AG04449 (cell line): ENCODE measurements around the gene PLEKHM2.

ENCODE experiments used
- CTCF ChIA-PET: fragments of 350-600 bp; formaldehyde crosslinking; extraction: SDS; loops from one replicate; lab custom pipeline; 2021; ENCODE audit warnings: antibody characterized with exemption; lab: Yijun Ruan, JAX
- POLR2A ChIA-PET: fragments of 400-600, 350-600 bp; formaldehyde crosslinking; extraction: SDS; loops from one replicate; lab custom pipeline; 2020; ENCODE audit warnings: antibody characterized with exemption, inconsistent platforms; lab: Yijun Ruan, JAX
- DNase-seq: peaks from one replicate; pipeline ENCODE4 v3.0.0-alpha.2; 2010; ENCODE audit warnings: low read depth, low spot score
- H3K4me3 ChIP-seq: 2 replicates; pipeline ENCODE4 v1.5.1; 2011; ENCODE audit warnings: low read depth, mild to moderate bottlenecking, control low read depth, low read length
- TF ChIP-seq, protein P1 (sequence below): IDR thresholded peaks from one replicate; pipeline ENCODE4 v1.5.1; 2011; ENCODE audit warnings: mild to moderate bottlenecking, moderate library complexity, low read length, control low read depth, inconsistent platforms; ENCODE audit not compliant: insufficient read depth; ENCODE audit errors: missing control alignments

Gene PLEKHM2

GRCh38 chr1:15684042-15684461, at the start of gene PLEKHM2:
Gene PLEKHM2, plus strand, starts transcription at chr1:15684320. Its CDS starts 239 bp downstream, at chr1:15684559.
- no peak for DNase-seq
- POLR2A ChIA-PET: no interaction called here
- TF ChIP-seq, protein P1, sequence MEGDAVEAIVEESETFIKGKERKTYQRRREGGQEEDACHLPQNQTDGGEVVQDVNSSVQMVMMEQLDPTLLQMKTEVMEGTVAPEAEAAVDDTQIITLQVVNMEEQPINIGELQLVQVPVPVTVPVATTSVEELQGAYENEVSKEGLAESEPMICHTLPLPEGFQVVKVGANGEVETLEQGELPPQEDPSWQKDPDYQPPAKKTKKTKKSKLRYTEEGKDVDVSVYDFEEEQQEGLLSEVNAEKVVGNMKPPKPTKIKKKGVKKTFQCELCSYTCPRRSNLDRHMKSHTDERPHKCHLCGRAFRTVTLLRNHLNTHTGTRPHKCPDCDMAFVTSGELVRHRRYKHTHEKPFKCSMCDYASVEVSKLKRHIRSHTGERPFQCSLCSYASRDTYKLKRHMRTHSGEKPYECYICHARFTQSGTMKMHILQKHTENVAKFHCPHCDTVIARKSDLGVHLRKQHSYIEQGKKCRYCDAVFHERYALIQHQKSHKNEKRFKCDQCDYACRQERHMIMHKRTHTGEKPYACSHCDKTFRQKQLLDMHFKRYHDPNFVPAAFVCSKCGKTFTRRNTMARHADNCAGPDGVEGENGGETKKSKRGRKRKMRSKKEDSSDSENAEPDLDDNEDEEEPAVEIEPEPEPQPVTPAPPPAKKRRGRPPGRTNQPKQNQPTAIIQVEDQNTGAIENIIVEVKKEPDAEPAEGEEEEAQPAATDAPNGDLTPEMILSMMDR: no peak
- CTCF ChIA-PET: interaction anchor here (0.9 to 1.9 kb wide), 4 partner anchors 10 to 76 kb away, joined by 3 to 5 read pairs (median 4); no protein-coding TSS in a partner anchor
- H3K4me3 ChIP-seq: peak within 1 kb of the TSS; percentile 74

DNA sequence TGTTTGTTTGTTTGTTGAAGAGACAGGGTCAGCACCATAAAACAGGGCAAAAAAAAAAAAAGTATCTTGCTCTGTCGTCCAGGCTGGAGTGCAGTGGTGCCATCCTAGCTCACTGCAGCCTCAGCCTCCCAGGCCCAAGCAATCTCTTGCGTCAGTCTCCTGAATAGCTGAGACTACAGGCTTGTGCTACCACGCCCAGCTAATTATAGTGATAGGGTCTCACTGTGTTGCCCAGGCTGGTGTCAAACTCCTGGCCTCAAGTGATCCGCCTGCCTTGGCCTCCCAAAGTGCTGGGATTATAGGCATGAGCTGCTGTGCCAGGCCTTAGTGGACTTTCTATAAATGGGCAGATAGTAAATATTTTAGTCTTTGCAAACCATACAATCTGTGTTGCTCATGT, 47.7 kb upstream of the PLEKHM2 start:
- DNase-seq: no peak
- ChIA-PET POLR2A (no interaction called here), CTCF (interaction anchor here (1.0 kb wide), 1 partner anchor 12 kb away, joined by 3 read pairs; no protein-coding TSS in a partner anchor)

GRCh38 chr1:15637826-15638225, 46.3 kb upstream of the PLEKHM2 start:
- DNase-seq: no peak
- POLR2A ChIA-PET: interaction anchor here (0.6 kb wide), 1 partner anchor 69 kb away, joined by 3 read pairs; no protein-coding TSS in a partner anchor
- H3K4me3 ChIP-seq: no peak overlapping the region
- TF ChIP-seq, protein P1: no peak
- CTCF ChIA-PET: no interaction called here

More for the DNA sequence above, 47.7 kb upstream of the PLEKHM2 start:
- TF ChIP-seq, protein P1: no peak
- no peak overlapping the region for H3K4me3 ChIP-seq

DNA sequence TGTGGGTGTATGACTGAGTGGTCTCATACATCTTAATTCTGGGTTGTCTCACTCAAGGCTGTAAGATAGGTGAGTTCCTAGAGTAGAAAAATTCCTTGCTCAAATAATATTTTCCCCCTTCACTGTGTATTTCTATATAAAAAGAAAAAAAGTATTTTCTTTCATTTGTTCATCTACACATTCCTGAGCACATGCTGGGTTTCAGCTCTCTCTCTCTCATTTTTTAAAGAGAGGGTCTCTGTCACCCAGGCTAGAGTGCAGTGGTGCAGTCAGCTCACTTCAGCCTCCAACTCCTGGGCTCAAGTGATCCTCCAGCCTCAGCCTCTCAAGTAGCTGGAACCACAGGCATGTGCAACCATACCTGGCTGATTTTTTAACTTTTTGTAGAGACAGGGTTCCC, 44.9 kb upstream of the PLEKHM2 start:
- TF ChIP-seq, protein P1: no peak
- H3K4me3 ChIP-seq: no peak overlapping the region
- ChIA-PET POLR2A (no interaction called here), CTCF (interaction anchor here (0.9 to 1.2 kb wide), 3 partner anchors 12 to 102 kb away, joined by 3 to 4 read pairs (median 3); no protein-coding TSS in a partner anchor)
- no peak for DNase-seq

- H3K4me3 ChIP-seq: no peak overlapping the region
- no peak for DNase-seq
- ChIA-PET POLR2A (no interaction called here), CTCF (interaction anchor here (1.2 kb wide), 2 partner anchors 13 to 15 kb away, joined by 3 to 4 read pairs; no protein-coding TSS in a partner anchor)
- TF ChIP-seq, protein P1: no peak
Observed at GRCh38 chr1:15639931-15640330, 44.2 kb upstream of the PLEKHM2 start.

DNA sequence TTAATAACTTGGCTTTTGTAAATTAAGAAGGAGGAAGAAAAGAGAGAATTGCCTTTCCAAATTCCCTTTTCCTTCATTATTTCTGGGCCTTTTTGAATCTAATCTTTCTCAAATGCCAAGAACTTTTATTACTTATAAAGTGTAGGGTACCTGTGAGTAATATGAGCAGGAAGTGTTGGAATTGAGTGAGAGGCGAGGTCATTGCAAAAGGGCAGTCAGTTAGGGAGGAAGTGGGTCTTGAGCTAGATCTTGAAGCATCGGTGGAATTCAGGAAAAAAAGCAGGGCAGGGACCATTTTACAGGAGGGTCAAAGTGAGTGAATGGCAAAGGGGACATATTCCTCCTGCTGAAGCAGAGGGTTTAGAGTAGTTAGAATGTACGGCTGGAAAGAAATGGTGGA, 43.5 kb upstream of the PLEKHM2 start:
- no peak for DNase-seq
- TF ChIP-seq, protein P1: no peak
- ChIA-PET CTCF (interaction anchor here (1.0 kb wide), 1 partner anchor 14 kb away, joined by 3 read pairs; no protein-coding TSS in a partner anchor), POLR2A (no interaction called here)
- no peak overlapping the region for H3K4me3 ChIP-seq
